HL-60 (cell line): ENCODE measurements around the gene TBC1D26.
"Not testable (repeated sequence)": the region's sequence is repeated elsewhere in the genome, so short reads cannot be mapped to it uniquely, and the experiment has no call there.

Experiments
- GABPA ChIP-seq: IDR thresholded peaks from 2 replicates; pipeline ENCODE4 v1.6.1; 2012; ENCODE audit warnings: low read depth
- POLR2AphosphoS5 ChIP-seq: IDR thresholded peaks from 2 replicates; pipeline ENCODE4 v1.6.1; 2012; ENCODE audit warnings: low read depth
- SPI1 ChIP-seq: IDR thresholded peaks from 2 replicates; pipeline ENCODE4 v1.6.1; 2012; ENCODE audit warnings: low read depth, mild to moderate bottlenecking, borderline replicate concordance
- TF ChIP-seq, protein P1 (sequence below): IDR thresholded peaks from one replicate; pipeline ENCODE4 v1.5.1; 2011; ENCODE audit warnings: low read length, control low read depth, inconsistent platforms; ENCODE audit not compliant: insufficient read depth
- TF ChIP-seq, protein P2 (sequence below): IDR thresholded peaks from 2 replicates; pipeline ENCODE4 v1.6.1; 2012; ENCODE audit warnings: low read depth; ENCODE audit not compliant: insufficient replicate concordance

- TF ChIP-seq, protein P1, sequence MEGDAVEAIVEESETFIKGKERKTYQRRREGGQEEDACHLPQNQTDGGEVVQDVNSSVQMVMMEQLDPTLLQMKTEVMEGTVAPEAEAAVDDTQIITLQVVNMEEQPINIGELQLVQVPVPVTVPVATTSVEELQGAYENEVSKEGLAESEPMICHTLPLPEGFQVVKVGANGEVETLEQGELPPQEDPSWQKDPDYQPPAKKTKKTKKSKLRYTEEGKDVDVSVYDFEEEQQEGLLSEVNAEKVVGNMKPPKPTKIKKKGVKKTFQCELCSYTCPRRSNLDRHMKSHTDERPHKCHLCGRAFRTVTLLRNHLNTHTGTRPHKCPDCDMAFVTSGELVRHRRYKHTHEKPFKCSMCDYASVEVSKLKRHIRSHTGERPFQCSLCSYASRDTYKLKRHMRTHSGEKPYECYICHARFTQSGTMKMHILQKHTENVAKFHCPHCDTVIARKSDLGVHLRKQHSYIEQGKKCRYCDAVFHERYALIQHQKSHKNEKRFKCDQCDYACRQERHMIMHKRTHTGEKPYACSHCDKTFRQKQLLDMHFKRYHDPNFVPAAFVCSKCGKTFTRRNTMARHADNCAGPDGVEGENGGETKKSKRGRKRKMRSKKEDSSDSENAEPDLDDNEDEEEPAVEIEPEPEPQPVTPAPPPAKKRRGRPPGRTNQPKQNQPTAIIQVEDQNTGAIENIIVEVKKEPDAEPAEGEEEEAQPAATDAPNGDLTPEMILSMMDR, result not testable (repeated sequence)
- TF ChIP-seq POLR2AphosphoS5, SPI1, GABPA: not testable (repeated sequence)
- TF ChIP-seq, protein P2, sequence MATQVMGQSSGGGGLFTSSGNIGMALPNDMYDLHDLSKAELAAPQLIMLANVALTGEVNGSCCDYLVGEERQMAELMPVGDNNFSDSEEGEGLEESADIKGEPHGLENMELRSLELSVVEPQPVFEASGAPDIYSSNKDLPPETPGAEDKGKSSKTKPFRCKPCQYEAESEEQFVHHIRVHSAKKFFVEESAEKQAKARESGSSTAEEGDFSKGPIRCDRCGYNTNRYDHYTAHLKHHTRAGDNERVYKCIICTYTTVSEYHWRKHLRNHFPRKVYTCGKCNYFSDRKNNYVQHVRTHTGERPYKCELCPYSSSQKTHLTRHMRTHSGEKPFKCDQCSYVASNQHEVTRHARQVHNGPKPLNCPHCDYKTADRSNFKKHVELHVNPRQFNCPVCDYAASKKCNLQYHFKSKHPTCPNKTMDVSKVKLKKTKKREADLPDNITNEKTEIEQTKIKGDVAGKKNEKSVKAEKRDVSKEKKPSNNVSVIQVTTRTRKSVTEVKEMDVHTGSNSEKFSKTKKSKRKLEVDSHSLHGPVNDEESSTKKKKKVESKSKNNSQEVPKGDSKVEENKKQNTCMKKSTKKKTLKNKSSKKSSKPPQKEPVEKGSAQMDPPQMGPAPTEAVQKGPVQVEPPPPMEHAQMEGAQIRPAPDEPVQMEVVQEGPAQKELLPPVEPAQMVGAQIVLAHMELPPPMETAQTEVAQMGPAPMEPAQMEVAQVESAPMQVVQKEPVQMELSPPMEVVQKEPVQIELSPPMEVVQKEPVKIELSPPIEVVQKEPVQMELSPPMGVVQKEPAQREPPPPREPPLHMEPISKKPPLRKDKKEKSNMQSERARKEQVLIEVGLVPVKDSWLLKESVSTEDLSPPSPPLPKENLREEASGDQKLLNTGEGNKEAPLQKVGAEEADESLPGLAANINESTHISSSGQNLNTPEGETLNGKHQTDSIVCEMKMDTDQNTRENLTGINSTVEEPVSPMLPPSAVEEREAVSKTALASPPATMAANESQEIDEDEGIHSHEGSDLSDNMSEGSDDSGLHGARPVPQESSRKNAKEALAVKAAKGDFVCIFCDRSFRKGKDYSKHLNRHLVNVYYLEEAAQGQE, result not testable (repeated sequence)
Measured at GRCh38 chr17:15683135-15683534, 48.9 kb upstream of the TBC1D26 start.
